Measurements from ENCODE around the gene MYO7B.

- TF ChIP-seq, protein P1, sequence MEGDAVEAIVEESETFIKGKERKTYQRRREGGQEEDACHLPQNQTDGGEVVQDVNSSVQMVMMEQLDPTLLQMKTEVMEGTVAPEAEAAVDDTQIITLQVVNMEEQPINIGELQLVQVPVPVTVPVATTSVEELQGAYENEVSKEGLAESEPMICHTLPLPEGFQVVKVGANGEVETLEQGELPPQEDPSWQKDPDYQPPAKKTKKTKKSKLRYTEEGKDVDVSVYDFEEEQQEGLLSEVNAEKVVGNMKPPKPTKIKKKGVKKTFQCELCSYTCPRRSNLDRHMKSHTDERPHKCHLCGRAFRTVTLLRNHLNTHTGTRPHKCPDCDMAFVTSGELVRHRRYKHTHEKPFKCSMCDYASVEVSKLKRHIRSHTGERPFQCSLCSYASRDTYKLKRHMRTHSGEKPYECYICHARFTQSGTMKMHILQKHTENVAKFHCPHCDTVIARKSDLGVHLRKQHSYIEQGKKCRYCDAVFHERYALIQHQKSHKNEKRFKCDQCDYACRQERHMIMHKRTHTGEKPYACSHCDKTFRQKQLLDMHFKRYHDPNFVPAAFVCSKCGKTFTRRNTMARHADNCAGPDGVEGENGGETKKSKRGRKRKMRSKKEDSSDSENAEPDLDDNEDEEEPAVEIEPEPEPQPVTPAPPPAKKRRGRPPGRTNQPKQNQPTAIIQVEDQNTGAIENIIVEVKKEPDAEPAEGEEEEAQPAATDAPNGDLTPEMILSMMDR (IDR thresholded peaks at IDR 0.05) = no peak
- TF ChIP-seq POLR2A (IDR thresholded peaks at IDR 0.05) = no peak
Measured at GRCh38 chr2:127660291-127660578, 124.8 kb downstream of the MYO7B start.
